ENCODE data around the gene RASA2.
"Not testable (repeated sequence)": the region's sequence is repeated elsewhere in the genome, so short reads cannot be mapped to it uniquely, and the experiment has no call there.

Gene RASA2

GRCh38 chr3:141484701-141485287, 2.0 kb upstream of the RASA2 start:
- H3K9me3 ChIP-seq (ENCODE audit: control insufficient read depth, insufficient read depth, low read length), result no peaks in the 10 kb centered on the region
- H3K27me3 ChIP-seq (ENCODE audit: control insufficient read depth, insufficient read depth, low read length), result no peaks in the 10 kb centered on the region
- H3K4me1 ChIP-seq (ENCODE audit: control insufficient read depth, insufficient read depth, low read length), result peaks cover 13% of the 10 kb centered on the region
- H3K4me3 ChIP-seq (ENCODE audit: low read depth, low read length), result no peak overlapping the region
- no peaks in the 10 kb centered on the region for H3K36me3 ChIP-seq (ENCODE audit: control insufficient read depth, insufficient read depth, low read length)
- no peak overlapping the region for H3K9ac ChIP-seq (ENCODE audit: low read depth, low read length)

GRCh38 chr3:141485641-141486495, 959 bp upstream of the RASA2 start:
- no peaks in the 10 kb centered on the region for H3K9me3 ChIP-seq (ENCODE audit: control insufficient read depth, insufficient read depth, low read length)
- no peaks in the 10 kb centered on the region for H3K27me3 ChIP-seq (ENCODE audit: control insufficient read depth, insufficient read depth, low read length)
- peaks cover 17% of the 10 kb centered on the region for H3K4me1 ChIP-seq (ENCODE audit: control insufficient read depth, insufficient read depth, low read length)
- H3K36me3 ChIP-seq (ENCODE audit: control insufficient read depth, insufficient read depth, low read length), result no peaks in the 10 kb centered on the region
- H3K4me3 ChIP-seq (ENCODE audit: low read depth, low read length), result peak overlapping the region; percentile 53
- H3K9ac ChIP-seq (ENCODE audit: low read depth, low read length), result no peak overlapping the region

GRCh38 chr3:141486496-141486745, 406 bp upstream of the RASA2 start:
- H3K9ac ChIP-seq (ENCODE audit: low read depth, low read length), result no peak overlapping the region
- H3K27me3 ChIP-seq (ENCODE audit: control insufficient read depth, insufficient read depth, low read length), result no peaks in the 10 kb centered on the region
- H3K36me3 ChIP-seq (ENCODE audit: control insufficient read depth, insufficient read depth, low read length), result no peaks in the 10 kb centered on the region
- H3K9me3 ChIP-seq (ENCODE audit: control insufficient read depth, insufficient read depth, low read length), result no peaks in the 10 kb centered on the region
- H3K4me1 ChIP-seq (ENCODE audit: control insufficient read depth, insufficient read depth, low read length), result peaks cover 17% of the 10 kb centered on the region
- H3K4me3 ChIP-seq (ENCODE audit: low read depth, low read length), result peak overlapping the region; percentile 53

GRCh38 chr3:141487521-141488252, 860 bp downstream of the RASA2 start:
- Histone ChIP-seq H3K9ac (ENCODE audit: low read depth, low read length) (peak overlapping the region; percentile 50), H3K27me3 (ENCODE audit: control insufficient read depth, insufficient read depth, low read length) (no peaks in the 10 kb centered on the region), H3K36me3 (ENCODE audit: control insufficient read depth, insufficient read depth, low read length) (no peaks in the 10 kb centered on the region), H3K4me3 (ENCODE audit: low read depth, low read length) (peak overlapping the region; percentile 76), H3K4me1 (ENCODE audit: control insufficient read depth, insufficient read depth, low read length) (peaks cover 17% of the 10 kb centered on the region), H3K9me3 (ENCODE audit: control insufficient read depth, insufficient read depth, low read length) (no peaks in the 10 kb centered on the region)

- Histone ChIP-seq H3K9me3 (ENCODE audit: control insufficient read depth, insufficient read depth, low read length) (no peaks in the 10 kb centered on the region), H3K27me3 (ENCODE audit: control insufficient read depth, insufficient read depth, low read length) (no peaks in the 10 kb centered on the region), H3K36me3 (ENCODE audit: control insufficient read depth, insufficient read depth, low read length) (no peaks in the 10 kb centered on the region), H3K4me1 (ENCODE audit: control insufficient read depth, insufficient read depth, low read length) (peaks cover 17% of the 10 kb centered on the region), H3K9ac (ENCODE audit: low read depth, low read length) (no peak overlapping the region), H3K4me3 (ENCODE audit: low read depth, low read length) (no peak overlapping the region)
Measured at GRCh38 chr3:141489203-141489602, 2.4 kb downstream of the RASA2 start.

- Histone ChIP-seq H3K4me3 (ENCODE audit: low read depth, low read length) (no peak overlapping the region), H3K9me3 (ENCODE audit: control insufficient read depth, insufficient read depth, low read length) (no peaks in the 10 kb centered on the region), H3K36me3 (ENCODE audit: control insufficient read depth, insufficient read depth, low read length) (no peaks in the 10 kb centered on the region), H3K4me1 (ENCODE audit: control insufficient read depth, insufficient read depth, low read length) (peaks cover 8% of the 10 kb centered on the region), H3K9ac (ENCODE audit: low read depth, low read length) (no peak overlapping the region), H3K27me3 (ENCODE audit: control insufficient read depth, insufficient read depth, low read length) (no peaks in the 10 kb centered on the region)
Measured at GRCh38 chr3:141491081-141491480, 4.3 kb downstream of the RASA2 start.

GRCh38 chr3:141491929-141492328, 5.1 kb downstream of the RASA2 start:
- Histone ChIP-seq H3K9ac (ENCODE audit: low read depth, low read length) (no peak overlapping the region), H3K9me3 (ENCODE audit: control insufficient read depth, insufficient read depth, low read length) (no peaks in the 10 kb centered on the region), H3K4me3 (ENCODE audit: low read depth, low read length) (no peak overlapping the region), H3K27me3 (ENCODE audit: control insufficient read depth, insufficient read depth, low read length) (no peaks in the 10 kb centered on the region), H3K4me1 (ENCODE audit: control insufficient read depth, insufficient read depth, low read length) (peaks cover 8% of the 10 kb centered on the region), H3K36me3 (ENCODE audit: control insufficient read depth, insufficient read depth, low read length) (no peaks in the 10 kb centered on the region)

GRCh38 chr3:141493184-141493583, 6.4 kb downstream of the RASA2 start:
- Histone ChIP-seq H3K9ac (ENCODE audit: low read depth, low read length) (no peak overlapping the region), H3K36me3 (ENCODE audit: control insufficient read depth, insufficient read depth, low read length) (no peaks in the 10 kb centered on the region), H3K27me3 (ENCODE audit: control insufficient read depth, insufficient read depth, low read length) (no peaks in the 10 kb centered on the region), H3K4me1 (ENCODE audit: control insufficient read depth, insufficient read depth, low read length) (peaks cover 7% of the 10 kb centered on the region), H3K4me3 (ENCODE audit: low read depth, low read length) (no peak overlapping the region), H3K9me3 (ENCODE audit: control insufficient read depth, insufficient read depth, low read length) (no peaks in the 10 kb centered on the region)

- H3K27me3 ChIP-seq (ENCODE audit: control insufficient read depth, insufficient read depth, low read length); H3K9me3 ChIP-seq (ENCODE audit: control insufficient read depth, insufficient read depth, low read length); H3K36me3 ChIP-seq (ENCODE audit: control insufficient read depth, insufficient read depth, low read length); H3K4me3 ChIP-seq (ENCODE audit: low read depth, low read length); H3K4me1 ChIP-seq (ENCODE audit: control insufficient read depth, insufficient read depth, low read length); H3K9ac ChIP-seq (ENCODE audit: low read depth, low read length): not testable (repeated sequence)
Measured at GRCh38 chr3:141497589-141497988, 10.8 kb downstream of the RASA2 start.

- Histone ChIP-seq H3K9ac (ENCODE audit: low read depth, low read length) (no peak overlapping the region), H3K9me3 (ENCODE audit: control insufficient read depth, insufficient read depth, low read length) (no peaks in the 10 kb centered on the region), H3K4me1 (ENCODE audit: control insufficient read depth, insufficient read depth, low read length) (no peaks in the 10 kb centered on the region), H3K36me3 (ENCODE audit: control insufficient read depth, insufficient read depth, low read length) (no peaks in the 10 kb centered on the region), H3K4me3 (ENCODE audit: low read depth, low read length) (no peak overlapping the region), H3K27me3 (ENCODE audit: control insufficient read depth, insufficient read depth, low read length) (no peaks in the 10 kb centered on the region)
Measured at GRCh38 chr3:141498598-141499223, 11.9 kb downstream of the RASA2 start.

GRCh38 chr3:141499284-141499683, 12.5 kb downstream of the RASA2 start:
- Histone ChIP-seq H3K9ac (ENCODE audit: low read depth, low read length) (no peak overlapping the region), H3K27me3 (ENCODE audit: control insufficient read depth, insufficient read depth, low read length) (no peaks in the 10 kb centered on the region), H3K4me3 (ENCODE audit: low read depth, low read length) (no peak overlapping the region), H3K9me3 (ENCODE audit: control insufficient read depth, insufficient read depth, low read length) (no peaks in the 10 kb centered on the region), H3K36me3 (ENCODE audit: control insufficient read depth, insufficient read depth, low read length) (no peaks in the 10 kb centered on the region), H3K4me1 (ENCODE audit: control insufficient read depth, insufficient read depth, low read length) (no peaks in the 10 kb centered on the region)

Measured in iPS-15b (cell line).